Measurements from ENCODE around the gene ABHD17B.

DNA sequence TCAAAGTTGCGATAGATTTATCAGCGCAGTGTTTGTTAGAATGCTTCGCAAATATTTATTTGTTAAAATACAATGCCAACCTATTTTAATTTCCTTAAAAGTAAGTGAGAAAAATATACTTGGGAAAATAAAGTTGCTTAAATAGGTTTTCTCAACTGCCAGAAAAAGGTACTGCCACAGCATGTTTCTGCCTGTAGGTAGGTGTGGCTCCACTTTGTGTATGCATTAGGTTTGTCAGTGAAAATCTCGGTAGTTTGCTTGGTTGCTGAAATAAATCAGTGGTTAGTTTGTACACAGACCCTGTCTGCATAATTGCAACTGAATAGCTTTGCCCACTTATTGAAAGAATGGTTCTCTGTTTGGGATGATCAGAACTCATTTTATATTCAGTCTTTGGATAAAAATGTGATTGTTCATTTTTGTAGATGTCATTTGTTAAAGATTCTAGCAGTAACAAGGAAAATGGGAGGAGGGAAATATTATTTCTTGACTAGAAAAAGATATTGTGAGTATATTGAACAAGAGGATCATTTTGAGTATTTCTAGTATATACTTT is 26.2 kb upstream of the ABHD17B start:
- TF ChIP-seq, protein P1, sequence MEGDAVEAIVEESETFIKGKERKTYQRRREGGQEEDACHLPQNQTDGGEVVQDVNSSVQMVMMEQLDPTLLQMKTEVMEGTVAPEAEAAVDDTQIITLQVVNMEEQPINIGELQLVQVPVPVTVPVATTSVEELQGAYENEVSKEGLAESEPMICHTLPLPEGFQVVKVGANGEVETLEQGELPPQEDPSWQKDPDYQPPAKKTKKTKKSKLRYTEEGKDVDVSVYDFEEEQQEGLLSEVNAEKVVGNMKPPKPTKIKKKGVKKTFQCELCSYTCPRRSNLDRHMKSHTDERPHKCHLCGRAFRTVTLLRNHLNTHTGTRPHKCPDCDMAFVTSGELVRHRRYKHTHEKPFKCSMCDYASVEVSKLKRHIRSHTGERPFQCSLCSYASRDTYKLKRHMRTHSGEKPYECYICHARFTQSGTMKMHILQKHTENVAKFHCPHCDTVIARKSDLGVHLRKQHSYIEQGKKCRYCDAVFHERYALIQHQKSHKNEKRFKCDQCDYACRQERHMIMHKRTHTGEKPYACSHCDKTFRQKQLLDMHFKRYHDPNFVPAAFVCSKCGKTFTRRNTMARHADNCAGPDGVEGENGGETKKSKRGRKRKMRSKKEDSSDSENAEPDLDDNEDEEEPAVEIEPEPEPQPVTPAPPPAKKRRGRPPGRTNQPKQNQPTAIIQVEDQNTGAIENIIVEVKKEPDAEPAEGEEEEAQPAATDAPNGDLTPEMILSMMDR (IDR thresholded peaks at IDR 0.05), result no peak
- TF ChIP-seq POLR2A (IDR thresholded peaks at IDR 0.05) (no peak), POLR2AphosphoS5 (IDR thresholded peaks at IDR 0.05; ENCODE audit: insufficient read depth in 1 of 2, low read depth in 1 of 2) (peak in 1 of 2 donors; percentile 41)
